Fibroblast of lung (primary cell): ENCODE measurements around the gene STIM1.

Experiments used
- EZH2 ChIP-seq: IDR thresholded peaks from 2 replicates; pipeline ENCODE4 v1.5.1; 2012; ENCODE audit warnings: low read length, control low read depth, mild to moderate bottlenecking; ENCODE audit errors: missing control alignments
- TF ChIP-seq, protein P1 (sequence below), 2 donors: IDR thresholded peaks in 1 of 2; conservative IDR thresholded peaks in 1 of 2; 1 replicate in 1 of 2; 2 replicates in 1 of 2; pipeline ENCODE4 v1.5.1; 2011 to 2012; ENCODE audit warnings: low read length in 2 of 2, control low read depth in 1 of 2, inconsistent platforms in 1 of 2, low read depth in 1 of 2, mild to moderate bottlenecking in 1 of 2

DNA sequence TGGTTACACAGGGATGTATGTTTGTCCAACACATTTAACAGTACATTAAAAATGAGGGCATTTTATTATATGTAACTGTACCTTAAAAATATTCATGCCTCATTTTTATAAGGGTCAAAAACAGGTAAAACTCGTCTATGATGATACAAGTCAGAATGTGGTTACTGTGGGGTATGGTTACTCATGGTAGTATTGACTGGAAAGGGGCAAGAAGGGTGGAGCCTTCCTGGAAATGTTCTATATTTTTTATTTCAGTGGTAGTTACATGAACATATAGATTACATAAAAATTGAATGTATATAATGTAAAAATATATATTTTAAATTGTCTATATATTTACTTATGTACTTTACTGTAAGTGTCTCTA is 99.8 kb downstream of the STIM1 start:
- TF ChIP-seq, protein P1, sequence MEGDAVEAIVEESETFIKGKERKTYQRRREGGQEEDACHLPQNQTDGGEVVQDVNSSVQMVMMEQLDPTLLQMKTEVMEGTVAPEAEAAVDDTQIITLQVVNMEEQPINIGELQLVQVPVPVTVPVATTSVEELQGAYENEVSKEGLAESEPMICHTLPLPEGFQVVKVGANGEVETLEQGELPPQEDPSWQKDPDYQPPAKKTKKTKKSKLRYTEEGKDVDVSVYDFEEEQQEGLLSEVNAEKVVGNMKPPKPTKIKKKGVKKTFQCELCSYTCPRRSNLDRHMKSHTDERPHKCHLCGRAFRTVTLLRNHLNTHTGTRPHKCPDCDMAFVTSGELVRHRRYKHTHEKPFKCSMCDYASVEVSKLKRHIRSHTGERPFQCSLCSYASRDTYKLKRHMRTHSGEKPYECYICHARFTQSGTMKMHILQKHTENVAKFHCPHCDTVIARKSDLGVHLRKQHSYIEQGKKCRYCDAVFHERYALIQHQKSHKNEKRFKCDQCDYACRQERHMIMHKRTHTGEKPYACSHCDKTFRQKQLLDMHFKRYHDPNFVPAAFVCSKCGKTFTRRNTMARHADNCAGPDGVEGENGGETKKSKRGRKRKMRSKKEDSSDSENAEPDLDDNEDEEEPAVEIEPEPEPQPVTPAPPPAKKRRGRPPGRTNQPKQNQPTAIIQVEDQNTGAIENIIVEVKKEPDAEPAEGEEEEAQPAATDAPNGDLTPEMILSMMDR (conservative IDR thresholded peaks at IDR 0.05 in 1 of 2, IDR thresholded peaks at IDR 0.05 in 1 of 2; ENCODE audit: low read depth in 1 of 2, low read length in 2 of 2) = no peak
- TF ChIP-seq EZH2 = no peak
